GM23248 (cell line): Measurements from ENCODE around the gene NCLN. TPM values are rescaled to one million over a fixed set of nuclear protein-coding genes. Genes with fewer than 3 reads are reported as not detected.

Experiments
- DNase-seq: peaks from one replicate; pipeline ENCODE4 v3.0.0-alpha.2; 2015
- H2AFZ ChIP-seq: fragments of 200-600 bp; sonication (generic); 2 replicates; pipeline ENCODE4 v1.6.1; 2016; ENCODE audit warnings: antibody characterized with exemption
- H3F3A ChIP-seq: fragments of 200-600 bp; sonication (generic); 2 replicates; pipeline ENCODE4 v1.6.1; 2016; ENCODE audit warnings: mild to moderate bottlenecking, antibody characterized with exemption, mixed run types; ENCODE audit not compliant: insufficient read depth
- H3K27ac ChIP-seq: fragments of 200-600 bp; sonication (generic); 2 replicates; pipeline ENCODE4 v1.5.1; 2016; ENCODE audit warnings: mild to moderate bottlenecking
- H3K27me3 ChIP-seq: fragments of 200-600 bp; sonication (generic); replicated peaks from 2 replicates; pipeline ENCODE4 v1.6.1; 2016; ENCODE audit warnings: mild to moderate bottlenecking; ENCODE audit not compliant: insufficient read depth
- H3K36me3 ChIP-seq: fragments of 200-600 bp; sonication (generic); 2 replicates; pipeline ENCODE4 v1.6.1; 2016; ENCODE audit warnings: low read depth, mild to moderate bottlenecking
- H3K4me1 ChIP-seq: fragments of 200-600 bp; sonication (generic); 2 replicates; pipeline ENCODE4 v1.6.1; 2016; ENCODE audit warnings: mild to moderate bottlenecking; ENCODE audit not compliant: insufficient read depth
- H3K4me2 ChIP-seq: fragments of 200-600 bp; sonication (generic); one replicate; pipeline ENCODE4 v1.6.1; 2016; ENCODE audit warnings: mild to moderate bottlenecking; ENCODE audit not compliant: unreplicated experiment
- H3K4me3 ChIP-seq: fragments of 200-600 bp; sonication (generic); 2 replicates; pipeline ENCODE4 v1.5.1; 2016; ENCODE audit warnings: mild to moderate bottlenecking
- H3K79me2 ChIP-seq: fragments of 200-600 bp; sonication (generic); 2 replicates; pipeline ENCODE4 v1.6.1; 2016; ENCODE audit warnings: mild to moderate bottlenecking; ENCODE audit not compliant: insufficient read depth
- H3K9ac ChIP-seq: fragments of 200-600 bp; sonication (generic); 2 replicates; pipeline ENCODE4 v1.6.1; 2016; ENCODE audit warnings: mild to moderate bottlenecking
- H3K9me2 ChIP-seq: fragments of 200-600 bp; sonication (generic); 2 replicates; pipeline ENCODE4 v1.6.1; 2016; ENCODE audit warnings: mixed run types, mild to moderate bottlenecking, moderate library complexity; ENCODE audit not compliant: insufficient read depth
- H3K9me3 ChIP-seq: fragments of 200-600 bp; sonication (generic); one replicate; pipeline ENCODE4 v1.6.1; 2017; ENCODE audit warnings: low read depth
- H4K20me1 ChIP-seq: fragments of 200-600 bp; sonication (generic); 2 replicates; pipeline ENCODE4 v1.6.0; 2016; ENCODE audit not compliant: insufficient read depth
- EZH2 ChIP-seq: fragments of 200-600 bp; sonication (generic); IDR thresholded peaks from 2 replicates; pipeline ENCODE4 v1.6.1; 2018; ENCODE audit warnings: antibody characterized with exemption, mild to moderate bottlenecking; ENCODE audit not compliant: insufficient read depth, poor library complexity, severe bottlenecking
- EZH2phosphoT487 ChIP-seq: fragments of 200-600 bp; sonication (generic); IDR thresholded peaks from 2 replicates; pipeline ENCODE4 v1.6.1; 2018; ENCODE audit warnings: antibody characterized with exemption, moderate library complexity, mild to moderate bottlenecking, low read depth; ENCODE audit not compliant: insufficient read depth
- WGBS, 2 experiments: methylation state at CpG; one replicate each; pipeline ENCODE4 v1.1.6; 2015 to 2017; ENCODE audit warnings: low lambda C conversion rate in 2 of 2, low coverage in 1 of 2; ENCODE audit errors: missing lambda C conversion rate in 2 of 2; 5-methylcytosine and 5-hydroxymethylcytosine counted together
- in situ Hi-C: fragments of 300-500 bp; cut with MboI; formaldehyde crosslinking; loops from 2 replicates; pipeline ENCODE4 v1.15.0; 2020
- polyA plus RNA-seq: library from polyadenylated mRNA; unstranded; fragments of >200 nt; fragmentation: Nextera tagmentation; extraction: Ambion mirVana; gene quantifications from 2 replicates; pipeline ENCODE4 v1.2.1, GENCODE V29; 2016
- total RNA-seq: library from RNA; depleted of rRNA; stranded (reverse); fragments of >200 nt; shearing (Covaris generic); gene quantifications from 2 replicates; pipeline ENCODE4 v1.2.3, GENCODE V29; 2014

Gene NCLN
- total and polyA plus RNA-seq, 2 experiments from 2014 or later = 73.0 to 84.8 TPM

GRCh38 chr19:3204646-3205275 lies 19.0 kb downstream of the NCLN start:
- Histone ChIP-seq H3K4me3 (no peak overlapping the region), H3K27ac (no peak overlapping the region), H3K9me2 (no peaks in the 10 kb centered on the region), H3K9me3 (no peaks in the 10 kb centered on the region), H3K9ac (no peak overlapping the region), H3K79me2 (no peaks in the 10 kb centered on the region), H3K4me1 (no peaks in the 10 kb centered on the region), H4K20me1 (no peaks in the 10 kb centered on the region), H2AFZ (no peak overlapping the region), H3K36me3 (no peaks in the 10 kb centered on the region; the same call in 1 of the 2 replicates), H3K27me3 (no peaks in the 10 kb centered on the region), H3K4me2 (no peak overlapping the region), H3F3A (no peaks in the 10 kb centered on the region)
- TF ChIP-seq EZH2 = no peak
- no peak for TF ChIP-seq EZH2phosphoT487
- WGBS, 2 experiments = 95 to 96% methylated on average over 21 to 35 of the region's 35 CpGs
- in situ Hi-C loops = no loop called here
- DNase-seq = no peak

DNA sequence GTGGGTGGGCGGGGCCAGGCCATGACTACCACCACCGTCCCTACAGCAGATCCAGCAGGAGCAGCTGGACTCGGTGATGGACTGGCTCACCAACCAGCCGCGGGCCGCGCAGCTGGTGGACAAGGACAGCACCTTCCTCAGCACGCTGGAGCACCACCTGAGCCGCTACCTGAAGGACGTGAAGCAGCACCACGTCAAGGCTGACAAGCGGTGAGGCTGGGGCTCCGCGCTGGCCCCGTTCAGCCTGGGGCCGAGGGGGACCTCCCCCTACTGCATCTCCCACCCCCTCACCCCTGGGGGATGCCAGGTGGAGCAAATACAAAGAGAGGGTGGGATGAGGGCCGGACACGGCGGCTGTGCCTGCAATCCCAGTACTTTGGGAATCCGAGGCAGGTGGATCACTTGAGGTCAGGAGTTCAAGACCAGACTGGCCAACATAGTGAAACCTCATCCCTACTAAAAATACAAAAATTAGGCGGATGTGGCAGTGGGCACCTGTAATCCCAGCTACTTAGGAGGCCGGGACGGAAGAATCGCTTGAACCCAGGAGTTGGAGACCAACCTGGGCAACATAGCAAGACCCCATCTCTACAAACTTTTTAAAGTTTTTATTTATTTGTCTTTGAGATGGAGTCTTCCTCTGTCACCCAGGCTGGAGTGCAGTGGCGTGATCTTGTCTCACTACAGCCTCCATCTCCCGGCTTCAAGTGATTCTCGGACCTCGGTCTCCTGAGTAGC lies 20.7 kb downstream of the NCLN start:
- Histone ChIP-seq H3K4me1 (no peaks in the 10 kb centered on the region), H3K79me2 (no peaks in the 10 kb centered on the region), H3K36me3 (no peaks in the 10 kb centered on the region; the same call in 1 of the 2 replicates), H3K4me2 (no peak overlapping the region), H3F3A (no peaks in the 10 kb centered on the region), H4K20me1 (no peaks in the 10 kb centered on the region), H3K9ac (no peak overlapping the region), H3K27ac (no peak overlapping the region), H3K27me3 (no peaks in the 10 kb centered on the region), H2AFZ (no peak overlapping the region), H3K4me3 (no peak overlapping the region), H3K9me3 (no peaks in the 10 kb centered on the region), H3K9me2 (no peaks in the 10 kb centered on the region)
- in situ Hi-C loops = no loop called here
- TF ChIP-seq EZH2 (no peak), EZH2phosphoT487 (no peak)
- WGBS, 2 experiments = 94 to 97% methylated on average over 26 to 28 of the region's 28 CpGs
- no peak for DNase-seq

DNA sequence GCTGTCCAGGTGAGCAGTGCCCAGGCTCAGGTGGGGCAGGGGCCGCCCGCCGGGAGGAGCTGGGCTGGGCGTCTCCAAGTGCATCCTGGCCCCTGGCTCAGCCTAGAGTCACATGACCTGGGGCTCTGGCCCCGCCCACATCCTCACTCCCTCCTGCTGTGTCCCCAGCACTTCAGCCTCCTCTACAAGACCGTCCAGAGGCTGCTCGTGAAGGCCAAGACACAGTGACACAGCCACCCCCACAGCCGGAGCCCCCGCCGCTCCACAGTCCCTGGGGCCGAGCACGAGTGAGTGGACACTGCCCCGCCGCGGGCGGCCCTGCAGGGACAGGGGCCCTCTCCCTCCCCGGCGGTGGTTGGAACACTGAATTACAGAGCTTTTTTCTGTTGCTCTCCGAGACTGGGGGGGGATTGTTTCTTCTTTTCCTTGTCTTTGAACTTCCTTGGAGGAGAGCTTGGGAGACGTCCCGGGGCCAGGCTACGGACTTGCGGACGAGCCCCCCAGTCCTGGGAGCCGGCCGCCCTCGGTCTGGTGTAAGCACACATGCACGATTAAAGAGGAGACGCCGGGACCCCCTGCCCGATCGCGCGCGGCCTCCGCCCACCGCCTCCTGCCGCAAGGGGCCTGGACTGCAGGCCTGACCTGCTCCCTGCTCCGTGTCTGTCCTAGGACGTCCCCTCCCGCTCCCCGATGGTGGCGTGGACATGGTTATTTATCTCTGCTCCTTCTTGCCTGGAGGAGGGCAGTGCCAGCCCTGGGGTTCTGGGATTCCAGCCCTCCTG lies 21.9 kb downstream of the NCLN start:
- Histone ChIP-seq H3K27ac (no peak overlapping the region), H3K4me3 (no peak overlapping the region), H3F3A (no peaks in the 10 kb centered on the region), H3K36me3 (no peaks in the 10 kb centered on the region; the same call in 1 of the 2 replicates), H3K27me3 (no peaks in the 10 kb centered on the region), H4K20me1 (no peaks in the 10 kb centered on the region), H3K9me2 (no peaks in the 10 kb centered on the region), H3K9ac (no peak overlapping the region), H2AFZ (no peak overlapping the region), H3K4me1 (no peaks in the 10 kb centered on the region), H3K79me2 (no peaks in the 10 kb centered on the region), H3K4me2 (no peak overlapping the region), H3K9me3 (no peaks in the 10 kb centered on the region)
- TF ChIP-seq EZH2phosphoT487 (no peak), EZH2 (no peak)
- in situ Hi-C loops = no loop called here
- 93 to 94% methylated on average over 40 to 41 of the region's 43 CpGs for WGBS, 2 experiments
- DNase-seq = no peak

DNA sequence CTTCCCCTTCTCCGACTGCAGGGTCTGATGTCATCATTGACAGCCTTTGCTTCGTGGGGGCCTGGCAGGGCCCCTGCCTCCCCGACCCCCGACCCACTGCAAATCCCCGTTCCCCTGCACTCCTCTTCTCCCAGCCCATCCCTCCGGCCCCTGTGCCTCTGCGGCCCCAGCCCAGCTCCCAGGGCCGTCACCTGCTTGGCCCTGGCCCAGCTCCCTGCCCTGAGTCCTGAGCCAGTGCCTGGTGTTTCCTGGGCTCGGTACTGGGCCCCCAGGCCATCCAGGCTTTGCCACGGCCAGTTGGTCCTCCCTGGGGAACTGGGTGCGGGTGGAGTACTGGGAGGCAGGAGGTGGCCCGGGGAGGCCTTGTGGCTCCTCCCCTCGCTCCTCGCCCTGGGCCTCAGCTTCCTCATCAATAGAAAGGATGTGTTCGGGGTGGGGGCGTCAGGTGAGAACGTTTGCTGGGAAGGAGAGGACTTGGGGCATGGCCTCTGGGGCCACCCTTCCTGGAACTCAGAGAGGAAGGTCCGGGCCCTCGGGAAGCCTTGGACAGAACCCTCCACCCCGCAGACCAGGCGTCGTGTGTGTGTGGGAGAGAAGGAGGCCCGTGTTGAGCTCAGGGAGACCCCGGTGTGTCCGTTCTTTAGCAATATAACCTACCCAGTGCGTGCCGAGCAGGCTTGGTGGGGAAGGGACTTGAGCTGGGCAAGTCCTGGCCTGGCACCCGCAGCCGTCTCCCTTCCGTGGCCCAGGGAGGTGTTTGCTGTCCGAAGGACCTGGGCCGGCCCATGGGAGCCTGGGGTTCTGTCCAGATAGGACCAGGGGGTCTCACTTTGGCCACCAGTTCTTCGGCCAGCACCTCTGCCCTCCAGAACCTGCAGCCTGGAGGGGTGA lies 22.8 kb downstream of the NCLN start:
- Histone ChIP-seq H2AFZ (no peak overlapping the region), H3F3A (no peaks in the 10 kb centered on the region), H3K27ac (no peak overlapping the region), H3K36me3 (no peaks in the 10 kb centered on the region; the same call in 1 of the 2 replicates), H3K9me2 (no peaks in the 10 kb centered on the region), H4K20me1 (no peaks in the 10 kb centered on the region), H3K4me2 (no peak overlapping the region), H3K79me2 (no peaks in the 10 kb centered on the region), H3K4me1 (no peaks in the 10 kb centered on the region), H3K9me3 (no peaks in the 10 kb centered on the region), H3K27me3 (no peaks in the 10 kb centered on the region), H3K9ac (no peak overlapping the region), H3K4me3 (no peak overlapping the region)
- WGBS, 2 experiments = 87 to 88% methylated on average over 26 to 28 of the region's 33 CpGs
- in situ Hi-C loops = no loop called here
- no peak for TF ChIP-seq EZH2phosphoT487
- TF ChIP-seq EZH2 = no peak
- no peak for DNase-seq
